CD4-positive, alpha-beta T cell treated with Interferon alpha-2 for 1 hour (primary cell): Measurements from ENCODE around the gene NCOA1.
"Not testable (repeated sequence)": the region's sequence is repeated elsewhere in the genome, so short reads cannot be mapped to it uniquely, and the experiment has no call there.

Source experiments
- DNase-seq, 2 donors: peaks; one replicate each; pipeline ENCODE4 v3.0.0-alpha.2; 2020 to 2022

NCOA1 gene

DNA sequence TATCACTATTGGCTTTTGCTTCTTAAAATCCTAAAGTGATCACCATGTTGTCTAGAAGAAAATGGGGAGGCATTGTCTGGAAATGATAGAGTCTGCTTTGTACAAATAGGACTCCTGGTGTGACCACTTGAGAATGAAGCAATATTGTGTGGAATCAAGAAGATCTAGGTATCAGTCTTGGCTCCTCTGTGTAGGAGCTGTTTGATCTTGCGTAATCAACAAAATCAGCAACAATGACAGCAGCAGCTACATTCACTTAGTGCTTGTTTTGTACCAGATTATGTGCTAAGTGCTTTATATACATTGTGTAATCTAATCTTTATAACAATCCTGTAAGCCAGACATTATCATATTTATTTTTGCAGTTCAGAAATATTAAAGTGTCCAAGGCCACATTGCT is 17.8 kb downstream of the NCOA1 start:
- DNase-seq: no peak

- no peak for DNase-seq
These were observed 18.4 kb downstream of the NCOA1 start for GRCh38 chr2:24509425-24509824.

DNA sequence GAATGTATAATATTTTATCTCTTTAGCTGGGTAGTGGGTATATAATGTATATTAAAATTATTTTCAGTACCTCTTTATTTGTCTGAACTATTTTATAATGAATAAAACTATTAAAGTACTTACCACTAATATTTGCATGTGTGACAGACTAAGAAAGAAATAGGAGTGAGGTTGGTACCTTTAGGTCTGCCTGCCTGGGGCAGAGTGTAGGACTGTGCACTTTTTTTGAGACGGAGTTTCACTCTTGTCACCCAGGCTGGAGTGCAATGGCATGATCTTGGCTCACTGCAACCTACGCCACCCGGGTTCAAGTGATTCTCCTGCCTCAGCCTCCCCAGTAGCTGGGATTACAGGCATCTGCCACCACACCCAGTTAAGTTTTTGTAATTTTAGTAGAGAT is 18.8 kb downstream of the NCOA1 start:
- DNase-seq: no peak

DNA sequence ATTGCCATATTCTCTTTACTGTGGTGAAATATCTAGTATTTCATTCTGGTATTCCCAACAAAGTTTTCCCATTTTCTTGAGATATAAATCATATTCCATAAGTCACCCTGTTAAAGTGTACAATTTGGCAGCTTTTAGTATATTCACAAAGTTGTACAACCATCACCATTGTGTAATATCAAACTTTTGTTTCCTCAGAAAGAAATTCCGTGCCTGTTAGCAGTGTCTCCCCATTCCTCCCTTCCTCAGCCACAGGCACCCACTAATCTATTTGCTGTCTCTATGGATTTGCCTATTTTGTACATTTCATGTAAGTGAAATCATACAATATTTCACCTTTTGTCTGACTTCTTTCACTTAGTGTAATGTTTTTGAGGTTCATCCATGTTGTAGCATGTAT is 19.7 kb downstream of the NCOA1 start:
- DNase-seq: no peak

DNA sequence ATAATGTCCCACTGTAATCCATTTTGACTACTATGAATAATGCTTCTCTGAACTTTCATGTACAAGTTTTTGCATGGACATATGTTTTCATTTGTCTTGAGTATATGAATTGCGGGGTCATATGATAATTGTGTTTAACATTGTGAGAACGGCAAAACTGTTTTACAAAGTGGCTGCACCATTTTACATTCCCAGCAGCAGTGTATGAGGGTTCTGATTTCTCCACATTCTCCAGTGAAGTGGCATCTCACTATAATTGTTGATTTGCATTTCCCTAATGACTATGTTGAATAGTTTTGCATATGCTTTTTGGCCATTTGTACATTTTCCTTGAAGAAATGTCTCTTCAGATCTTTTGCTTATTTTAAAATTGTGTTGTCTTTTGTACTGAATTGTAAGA is 20.1 kb downstream of the NCOA1 start:
- DNase-seq: no peak

DNA sequence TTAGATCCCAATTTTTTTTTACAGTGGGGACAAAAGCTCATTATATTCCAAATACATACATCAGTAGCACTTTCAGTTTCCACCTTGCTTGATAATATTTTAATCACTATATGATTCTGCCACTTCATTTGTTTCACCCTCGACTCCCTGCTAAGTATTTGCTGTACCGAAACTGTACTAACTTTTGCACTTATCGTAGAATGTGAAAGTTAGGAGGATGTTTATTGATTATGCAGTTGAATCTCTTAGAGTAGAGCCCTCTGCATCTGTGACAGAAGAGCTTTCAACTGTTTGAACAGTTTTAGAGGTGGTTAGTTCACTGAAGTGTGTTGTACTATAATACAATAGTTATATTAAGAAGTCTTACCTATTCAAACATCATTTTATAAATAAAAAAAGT is 20.8 kb downstream of the NCOA1 start:
- DNase-seq: no peak

- no peak for DNase-seq
These were observed 21.4 kb downstream of the NCOA1 start for GRCh38 chr2:24512404-24512803.

DNA sequence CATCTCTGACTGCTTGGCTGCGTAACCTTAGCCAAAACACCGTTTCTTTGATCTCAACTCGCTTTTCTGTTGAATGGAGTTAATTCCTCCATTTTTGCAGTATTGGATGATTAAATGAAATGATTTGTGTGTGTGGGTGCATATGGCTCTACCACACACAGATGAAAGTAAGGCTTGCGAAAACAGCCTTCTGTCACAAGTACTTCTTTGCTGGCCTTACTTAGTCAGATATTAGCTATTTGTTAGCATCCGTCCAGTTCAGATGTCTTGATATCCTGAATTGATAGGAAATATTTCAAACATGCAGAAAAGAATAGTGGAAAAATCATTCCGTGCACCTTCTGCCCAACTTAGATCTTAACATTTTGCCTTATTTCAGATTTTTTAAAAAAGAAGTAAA is 21.8 kb downstream of the NCOA1 start:
- DNase-seq: no peak

DNA sequence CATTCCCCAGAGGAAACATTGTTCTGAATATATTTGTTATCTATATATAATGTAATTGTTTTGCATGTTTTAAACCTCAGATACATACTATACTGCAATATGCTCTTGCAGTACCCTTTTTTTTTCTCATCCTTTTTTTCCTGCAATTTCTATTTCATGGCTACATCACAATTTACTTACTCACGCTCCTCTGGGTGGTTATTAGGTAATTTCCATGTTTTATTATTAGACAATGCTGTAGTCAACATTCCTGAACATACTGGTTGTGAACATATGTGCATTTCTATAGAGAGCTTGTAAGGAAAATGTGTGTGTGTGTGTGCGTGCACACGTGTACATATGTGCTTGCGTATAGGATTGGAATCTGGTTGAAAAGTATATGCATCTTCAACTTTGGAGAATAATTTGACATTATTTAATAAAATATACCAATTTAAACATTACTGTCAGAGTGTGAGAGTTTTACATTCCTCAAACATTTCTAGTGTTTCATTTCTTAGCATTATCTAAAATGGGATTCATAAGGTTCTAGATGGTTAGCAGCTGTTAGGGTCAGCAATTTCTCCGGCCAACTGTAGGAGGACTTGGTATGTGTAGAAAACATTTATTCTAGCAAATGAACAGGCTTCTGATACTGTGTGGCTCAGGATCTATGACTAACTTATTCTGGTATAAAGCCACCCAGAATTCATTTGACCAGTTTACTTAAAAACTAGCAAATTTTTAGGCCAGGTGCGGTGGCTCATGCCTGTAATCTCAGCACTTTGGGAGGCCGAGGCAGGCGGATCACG is 22.4 kb downstream of the NCOA1 start:
- DNase-seq: no peak

DNA sequence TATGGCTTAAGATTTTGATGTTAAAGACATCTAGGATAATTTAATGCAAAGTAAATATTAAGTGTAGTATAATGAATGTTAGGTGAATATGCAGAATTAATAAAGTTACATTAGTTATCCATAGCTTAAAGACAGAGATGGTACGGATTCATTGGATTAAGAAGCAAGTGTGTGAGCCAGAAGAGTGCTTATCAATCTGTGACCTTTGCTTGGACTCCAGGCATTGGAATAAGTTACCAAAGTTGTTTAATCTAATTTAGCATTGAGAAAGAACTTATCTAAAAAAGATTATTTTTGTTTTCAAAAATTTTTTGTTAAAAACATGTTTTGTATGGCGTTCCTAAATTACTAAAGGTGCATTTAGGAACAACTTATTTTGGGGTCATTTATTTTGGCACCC is 23.8 kb downstream of the NCOA1 start:
- DNase-seq: no peak

DNA sequence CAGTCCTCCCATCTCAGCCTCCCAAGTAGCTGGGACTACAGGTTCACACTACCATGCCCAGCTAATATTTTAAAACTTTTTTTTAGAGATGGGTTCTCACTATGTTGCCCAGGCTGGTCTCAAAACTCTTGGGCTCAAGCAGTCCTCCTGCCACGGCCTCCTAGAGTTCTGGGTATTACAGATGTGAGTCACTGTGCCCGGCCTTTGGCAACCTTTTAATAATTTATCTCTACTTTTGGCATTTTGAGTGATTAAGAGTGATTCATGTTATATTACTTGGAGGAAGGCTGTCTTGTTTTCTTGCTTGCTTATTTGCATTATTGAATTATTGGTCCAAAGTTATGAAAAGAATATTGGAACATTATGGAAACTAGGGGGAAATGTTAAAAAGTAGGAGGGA is 24.3 kb downstream of the NCOA1 start:
- no peak for DNase-seq

- no peak for DNase-seq
These were observed 24.8 kb downstream of the NCOA1 start for GRCh38 chr2:24515831-24516230.

DNA sequence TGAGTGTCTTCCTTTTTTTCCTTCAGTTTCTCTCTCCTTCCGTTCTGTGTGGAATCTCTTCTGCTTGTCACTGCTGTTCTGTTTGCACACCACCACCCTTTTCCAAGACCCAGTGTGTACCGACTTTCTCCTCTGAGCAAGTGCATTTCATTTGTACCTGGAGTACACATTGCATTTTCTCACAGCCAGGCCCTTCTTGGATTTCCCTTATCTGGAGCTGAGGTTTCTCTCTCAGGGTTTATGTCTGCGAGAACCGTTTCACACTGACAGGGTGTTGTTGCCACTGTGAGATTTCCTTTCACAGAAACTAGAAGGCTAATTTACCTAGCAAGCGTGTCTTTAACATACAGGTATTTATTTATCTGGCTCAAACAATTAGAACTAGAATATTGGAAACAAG is 26.2 kb downstream of the NCOA1 start:
- peak in 1 of 2 donors; percentile 32 for DNase-seq

DNA sequence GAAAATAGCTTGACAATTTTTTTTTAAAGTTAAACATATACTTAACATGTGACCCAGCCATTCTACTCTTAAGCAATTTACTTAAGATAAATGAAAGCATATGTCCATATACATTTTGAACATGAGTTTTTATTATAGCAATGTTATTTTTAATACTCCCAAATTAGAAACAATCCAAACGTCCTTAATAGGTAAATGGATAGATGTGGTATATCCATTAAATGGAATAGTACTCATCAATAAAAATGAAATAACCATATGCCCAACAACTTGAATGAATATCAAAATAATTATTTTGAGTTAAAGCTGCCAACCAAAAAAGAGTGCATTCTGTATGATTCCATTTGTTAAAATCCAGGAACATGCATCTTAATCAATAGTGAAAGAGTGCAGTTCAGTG is 29.1 kb downstream of the NCOA1 start:
- DNase-seq: no peak

GRCh38 chr2:24521162-24521857 is 30.3 kb downstream of the NCOA1 start:
- DNase-seq: no peak

- DNase-seq: no peak
These were observed 31.1 kb downstream of the NCOA1 start for GRCh38 chr2:24521975-24522639.

- no peak for DNase-seq
These were observed 36.5 kb downstream of the NCOA1 start for GRCh38 chr2:24527536-24527935.

DNA sequence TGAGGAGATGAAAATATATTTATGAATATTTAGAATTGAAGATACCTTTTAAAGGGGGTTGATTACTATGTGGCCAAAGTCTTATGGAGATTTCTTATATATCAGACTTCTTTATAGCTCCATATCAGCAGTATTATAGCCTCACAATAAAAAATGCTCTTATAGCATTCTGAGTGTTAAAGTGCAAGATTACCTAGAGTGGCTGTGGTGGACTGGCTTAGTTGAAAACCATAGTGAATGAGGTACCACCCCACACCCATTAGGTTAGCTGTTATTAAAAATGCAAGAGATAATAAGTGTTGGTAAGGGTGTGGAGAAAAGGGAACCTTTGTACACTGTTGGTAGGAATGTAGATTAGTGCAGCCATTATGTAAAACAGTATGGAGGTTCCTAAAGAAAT is 39.7 kb downstream of the NCOA1 start:
- no peak for DNase-seq

GRCh38 chr2:24531610-24532009 is 40.6 kb downstream of the NCOA1 start:
- not testable (repeated sequence) for DNase-seq

- not testable (repeated sequence) for DNase-seq
These were observed 41.0 kb downstream of the NCOA1 start for GRCh38 chr2:24532057-24532456.

GRCh38 chr2:24533574-24533973 is 42.5 kb downstream of the NCOA1 start:
- not testable (repeated sequence) for DNase-seq

DNA sequence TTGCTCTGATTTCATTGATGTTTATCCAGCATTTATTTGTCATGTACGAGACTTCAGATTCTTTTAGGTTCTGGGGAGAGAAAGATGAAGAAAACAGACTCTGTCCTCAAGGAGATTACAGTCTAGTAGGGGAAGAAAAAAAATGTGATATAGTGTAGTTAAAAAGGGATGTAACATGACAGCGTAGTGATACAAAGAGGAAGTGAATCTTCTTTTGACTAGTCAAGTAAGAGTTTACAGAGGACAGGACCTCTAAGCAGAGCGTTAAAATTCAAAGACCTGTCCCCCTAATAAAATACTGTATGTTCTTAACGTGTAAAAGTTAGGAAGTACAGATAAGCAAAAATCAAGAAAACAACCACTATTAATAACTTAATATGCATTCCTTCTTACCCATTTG is 47.7 kb downstream of the NCOA1 start:
- no peak for DNase-seq

DNA sequence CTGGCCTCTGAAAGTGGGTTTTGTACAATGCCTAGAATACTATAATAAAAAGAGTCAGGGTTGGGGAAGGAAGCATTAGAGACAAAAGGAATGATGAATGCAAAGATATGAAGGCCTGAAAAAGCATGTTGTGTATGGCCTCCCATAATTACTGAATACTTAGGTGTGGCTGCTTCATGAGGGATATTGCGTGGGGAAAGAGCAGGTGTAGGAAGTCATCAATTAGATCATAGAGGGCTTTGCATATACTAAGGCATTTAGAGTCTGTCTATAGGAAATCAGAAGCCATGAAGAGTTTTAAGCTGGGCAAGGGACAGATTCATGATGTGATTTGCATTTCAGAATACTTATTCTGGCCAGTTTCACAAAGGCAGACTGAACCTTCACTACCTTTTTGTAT is 48.2 kb downstream of the NCOA1 start:
- DNase-seq: no peak

- no peak for DNase-seq
These were observed 49.0 kb downstream of the NCOA1 start for GRCh38 chr2:24540011-24540477.
